ENCODE results near the gene CDH11. TPM values are rescaled to one million over a fixed set of nuclear protein-coding genes. Genes with fewer than 3 reads are reported as not detected.

Gene CDH11
- total RNA-seq, 1 experiment from 2014 or later: 57.7 TPM

GRCh38 chr16:64916051-64916450 lies 205.8 kb downstream of the CDH11 start:
- DNase-seq (ENCODE audit: low read depth): no peak

GRCh38 chr16:64910356-64910755 lies 211.5 kb downstream of the CDH11 start:
- peak; percentile 93 for DNase-seq (ENCODE audit: low read depth)

- DNase-seq (ENCODE audit: low read depth): no peak
These were observed 214.0 kb downstream of the CDH11 start for GRCh38 chr16:64907844-64908243.

DNA sequence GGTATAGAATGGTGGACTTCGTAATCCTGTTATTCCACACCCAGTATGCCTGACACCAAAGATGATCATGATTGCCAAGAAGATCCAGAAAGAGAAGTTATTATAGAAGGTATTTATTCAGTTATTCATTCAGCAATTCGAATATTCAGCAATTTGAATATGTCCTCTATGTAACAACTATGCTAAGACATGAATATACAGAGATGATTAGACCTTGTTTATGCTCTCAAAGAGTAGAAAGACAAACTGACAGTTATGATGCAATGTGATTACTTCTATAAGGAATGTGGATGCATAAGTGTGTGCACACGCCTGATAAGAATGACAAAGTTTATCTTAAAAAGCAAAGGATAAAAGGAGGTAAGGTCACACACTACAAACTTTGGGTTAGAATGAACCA lies 218.1 kb downstream of the CDH11 start:
- no peak for DNase-seq (ENCODE audit: low read depth)

- DNase-seq (ENCODE audit: low read depth): no peak
These were observed 221.3 kb downstream of the CDH11 start for GRCh38 chr16:64900517-64900916.

DNA sequence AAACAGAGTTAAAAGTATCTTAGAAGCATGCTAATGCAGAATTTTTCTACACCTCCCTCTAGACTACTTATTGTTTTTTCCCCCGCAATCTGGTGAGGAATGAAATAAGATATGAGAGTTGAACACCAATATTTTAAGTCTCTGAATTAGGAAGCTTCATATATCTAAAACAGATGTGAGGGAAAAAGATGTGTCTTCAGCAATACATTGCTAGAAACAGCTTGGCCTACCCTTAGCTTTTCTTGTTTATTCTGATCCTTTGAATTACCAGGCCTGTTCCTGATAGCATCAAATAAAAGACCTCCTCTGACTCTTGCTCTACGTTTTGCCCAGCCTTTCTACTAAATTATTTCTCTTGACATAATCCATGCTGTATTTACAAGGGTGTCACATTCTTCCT lies 221.8 kb downstream of the CDH11 start:
- no peak for DNase-seq (ENCODE audit: low read depth)

- DNase-seq (ENCODE audit: low read depth): no peak
These were observed 223.7 kb downstream of the CDH11 start for GRCh38 chr16:64898159-64898558.

Data from LHCN-M2 (cell line).